Transverse colon (tissue), 4 donors: ENCODE measurements around the gene ILKAP. TPM values are rescaled to one million over a fixed set of nuclear protein-coding genes. Genes with fewer than 3 reads are reported as not detected.

ENCODE experiments used
- DNase-seq: peaks from one replicate; pipeline ENCODE4 v3.0.0-alpha.2; 2019
- H3K27ac ChIP-seq, 4 donors: fragments of 200-600 bp; sonication (generic); 2 replicates each; pipeline ENCODE4 v1.5.1; 2016 to 2018; ENCODE audit warnings: inconsistent platforms in 4 of 4
- H3K27me3 ChIP-seq: fragments of 200-600 bp; sonication (generic); 2 replicates; pipeline ENCODE4 v1.5.1; 2017; ENCODE audit warnings: inconsistent platforms
- H3K36me3 ChIP-seq, 4 donors: fragments of 200-600 bp; sonication (generic); 2 replicates each; pipeline ENCODE4 v1.5.1; 2017 to 2019; ENCODE audit warnings: inconsistent platforms in 4 of 4
- H3K4me1 ChIP-seq, 4 donors: fragments of 200-600 bp; sonication (generic); 2 replicates each; pipeline ENCODE4 v1.5.1; 2017 to 2020; ENCODE audit warnings: inconsistent platforms in 4 of 4
- H3K4me3 ChIP-seq, 4 donors: fragments of 200-600 bp; sonication (generic); 1 replicate in 1 of 4; 2 replicates in 3 of 4; pipeline versions ENCODE4 v1.5.1 to v1.6.1; 2017 to 2019; ENCODE audit warnings: inconsistent platforms in 4 of 4
- H3K9me3 ChIP-seq, 2 donors: fragments of 200-600 bp; sonication (generic); 2 replicates each; pipeline ENCODE4 v1.5.1; 2017 to 2019; ENCODE audit warnings: inconsistent platforms in 2 of 2
- EP300 ChIP-seq: sonication (generic); formaldehyde crosslinking; IDR thresholded peaks from one replicate; pipeline ENCODE4 v1.6.1; 2017; ENCODE audit warnings: antibody characterized with exemption, low read depth
- POLR2A ChIP-seq: fragments of 450-650 bp; IDR thresholded peaks from one replicate; pipeline ENCODE4 v1.6.1; 2016; ENCODE audit warnings: antibody characterized with exemption, mild to moderate bottlenecking, moderate library complexity
- POLR2AphosphoS5 ChIP-seq, 3 donors: sonication (generic); formaldehyde crosslinking; IDR thresholded peaks; one replicate each; pipeline ENCODE4 v1.6.1; 2016; ENCODE audit warnings: antibody characterized with exemption in 3 of 3
- WGBS, 2 donors: methylation state at CpG; one replicate each; pipeline ENCODE4 v1.1.5; 2018; ENCODE audit warnings: low coverage in 1 of 2; 5-methylcytosine and 5-hydroxymethylcytosine counted together
- in situ Hi-C, 4 donors: fragments of 200-750 bp; cut with MboI; loops; one replicate each; pipeline versions ENCODE4 v1.15.0 to v1.15.1; 2017; ENCODE audit warnings: low sequenced_read_pairs in 3 of 4, low pct_ligation_motif_present in 1 of 4, low pct_unique_long_range_greater_than_20kb in 1 of 4
- intact Hi-C: fragments of 100-400 bp; cut with DNase I; formaldehyde crosslinking; loops from one replicate; pipeline ENCODE4 v1.15.1; 2023; ENCODE audit warnings: low total_unique reads
- total RNA-seq, 4 donors: library from RNA; depleted of rRNA; stranded (reverse); fragments of >200 nt; gene quantifications; one replicate each; pipeline ENCODE4 v1.1.0, GENCODE V29; 2016

Gene ILKAP
- total RNA-seq, 4 donors from 2014 or later = 16.3 to 40.0 (median 32.1) TPM

DNA sequence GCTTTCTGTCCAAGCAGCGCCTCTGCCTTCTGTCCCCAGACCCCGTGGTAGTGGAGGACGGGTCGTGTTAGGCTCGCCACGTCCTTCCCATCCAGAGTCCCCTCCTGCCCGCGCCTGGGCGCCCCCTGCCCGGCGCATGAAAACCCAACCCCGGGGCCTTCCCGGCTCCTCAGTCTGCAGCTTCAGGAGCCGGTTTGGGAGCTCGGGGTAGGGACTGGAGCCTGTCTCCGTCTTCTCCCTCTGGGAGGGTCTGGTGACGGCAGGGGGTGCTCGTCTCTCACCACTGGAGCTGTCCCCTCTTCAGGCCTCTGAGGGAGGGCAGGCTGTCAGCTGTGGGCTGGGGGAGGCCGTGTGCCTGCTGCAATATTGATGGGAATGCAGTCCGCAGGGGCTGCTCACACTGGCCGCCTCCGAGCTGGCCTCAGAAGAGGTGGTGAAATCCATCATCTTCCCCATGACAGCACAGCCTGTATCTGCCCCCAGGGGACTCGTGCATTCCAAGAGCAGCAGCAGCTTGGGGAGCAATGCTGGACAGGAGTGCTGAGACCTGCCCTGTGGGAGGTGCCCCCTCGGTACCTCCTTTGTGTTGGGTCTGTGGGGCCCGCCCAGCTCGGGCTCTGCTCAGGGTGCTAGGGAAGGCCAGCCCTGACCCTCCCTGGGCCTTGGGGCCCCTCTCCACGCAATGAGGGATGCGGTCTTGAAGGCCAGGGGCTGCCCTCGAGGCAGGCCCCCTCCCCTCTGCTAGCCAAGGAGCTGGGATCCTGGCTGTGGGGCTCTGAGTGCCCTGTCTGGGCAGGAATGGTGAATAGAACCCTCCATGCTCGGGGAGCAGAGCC lies 82.8 kb downstream of the ILKAP start:
- no peak for DNase-seq
- no peak for TF ChIP-seq POLR2AphosphoS5 (IDR thresholded peaks at IDR 0.05)
- TF ChIP-seq EP300 = no peak
- no peak for TF ChIP-seq POLR2A

More for the DNA sequence above, 82.8 kb downstream of the ILKAP start:
- Histone ChIP-seq H3K4me3 (no peak overlapping the region), H3K27me3 (peaks cover 8% of the 10 kb centered on the region), H3K9me3 (no peaks in the 10 kb centered on the region), H3K36me3 (no peaks in the 10 kb centered on the region), H3K4me1 (no peaks in the 10 kb centered on the region), H3K27ac (no peak overlapping the region)
- intact Hi-C loops (no loop called here), in situ Hi-C loops (no loop called here)
- WGBS, 2 donors = 40% methylated on average over 26 of the region's 30 CpGs; no CpG with 5 or more reads in 1 of the 2 donors

Other genes starting within 250 kb of the ILKAP start
- gene UBE2F, start 236.7 kb downstream of the ILKAP start, total RNA-seq = 10 to 100 TPM; 66.8 to 79.4 (median 70.5) TPM
- 10 to 100 TPM in 3 of 4 donors, 1 to 10 TPM in 1; 9.4 to 24.3 (median 11.1) TPM for gene SCLY, start 142.7 kb downstream of the ILKAP start, total RNA-seq
- 1 to 10 TPM in 2 of 4 donors, under 1 TPM in 2; 0.14 to 4.4 (median 0.72) TPM for gene ESPNL, start 103.4 kb downstream of the ILKAP start, total RNA-seq
- 1 to 10 TPM in 1 of 4 donors, under 1 TPM in 1, not detected in 2; 0.14 to 5.6 TPM for gene KLHL30, start 65.0 kb downstream of the ILKAP start, total RNA-seq
- gene ERFE, start 44.7 kb downstream of the ILKAP start, total RNA-seq = under 1 TPM in 1 of 4 donors, not detected in 3; 0.41 TPM
- 10 to 100 TPM; 15.0 to 94.5 (median 31.7) TPM for gene HES6, start 36.3 kb upstream of the ILKAP start, total RNA-seq
- gene PER2, start 84.9 kb upstream of the ILKAP start, total RNA-seq = 10 to 100 TPM; 19.1 to 67.3 (median 32.3) TPM
- 10 to 100 TPM in 3 of 4 donors, 1 to 10 TPM in 1; 1.1 to 14.1 (median 10.4) TPM for gene TRAF3IP1, start 116.8 kb upstream of the ILKAP start, total RNA-seq
- gene ASB1, start 223.2 kb upstream of the ILKAP start, total RNA-seq = 10 to 100 TPM in 3 of 4 donors, 1 to 10 TPM in 1; 9.4 to 48.3 (median 17.2) TPM